Hypothalamus (tissue), 51 donors: ENCODE data around the gene ITGB5.
"Not testable (repeated sequence)": the region's sequence is repeated elsewhere in the genome, so short reads cannot be mapped to it uniquely, and the experiment has no call there.

Experiments
- DNase-seq, 51 donors: peaks; one replicate each; lab custom pipeline; 2025; lab: John Stamatoyannopoulos, UW

ITGB5 gene

GRCh38 chr3:124839896-124840295 is 47.3 kb downstream of the ITGB5 start:
- no peak for DNase-seq

GRCh38 chr3:124838963-124839362 is 48.2 kb downstream of the ITGB5 start:
- DNase-seq = no peak

- peak in 6 of 51 donors; percentile 4 to 27 (median 17) for DNase-seq
Measured at GRCh38 chr3:124837730-124838186, 49.4 kb downstream of the ITGB5 start.

GRCh38 chr3:124837065-124837464 is 50.1 kb downstream of the ITGB5 start:
- no peak for DNase-seq

- no peak for DNase-seq
Measured at GRCh38 chr3:124836448-124836847, 50.7 kb downstream of the ITGB5 start.

- peak in 6 of 51 donors; percentile 17 to 44 (median 34) for DNase-seq
Measured at GRCh38 chr3:124834723-124835718, 52.1 kb downstream of the ITGB5 start.

- DNase-seq = no peak
Measured at GRCh38 chr3:124833710-124834332, 53.3 kb downstream of the ITGB5 start.

- no peak for DNase-seq
Measured at GRCh38 chr3:124832782-124833709, 54.1 kb downstream of the ITGB5 start.

- no peak for DNase-seq
Measured at GRCh38 chr3:124831628-124832199, 55.5 kb downstream of the ITGB5 start.

- no peak for DNase-seq
Measured at GRCh38 chr3:124829819-124830554, 57.2 kb downstream of the ITGB5 start.

GRCh38 chr3:124829178-124829818 is 57.9 kb downstream of the ITGB5 start:
- no peak for DNase-seq

GRCh38 chr3:124827476-124828206 is 59.5 kb downstream of the ITGB5 start:
- not testable (repeated sequence) for DNase-seq

- DNase-seq = peak in 8 of 51 donors; percentile 5 to 72 (median 24)
Measured at GRCh38 chr3:124826703-124827102, 60.5 kb downstream of the ITGB5 start.

- no peak for DNase-seq
Measured at GRCh38 chr3:124824286-124824915, 62.8 kb downstream of the ITGB5 start.

- DNase-seq = no peak
Measured at GRCh38 chr3:124823648-124824047, 63.5 kb downstream of the ITGB5 start.

GRCh38 chr3:124823206-124823605 is 64.0 kb downstream of the ITGB5 start:
- DNase-seq = no peak

GRCh38 chr3:124821356-124821755 is 65.8 kb downstream of the ITGB5 start:
- DNase-seq = no peak
